ENCODE results near the gene CALHM4.

GRCh38 chr6:116524236-116524635, 29.3 kb upstream of the CALHM4 start:
- TF ChIP-seq CTCF (IDR thresholded peaks at IDR 0.05) (no peak), EP300 (IDR thresholded peaks at IDR 0.05) (no peak), POLR2A (IDR thresholded peaks at IDR 0.05) (no peak), POLR2AphosphoS5 (IDR thresholded peaks at IDR 0.05) (no peak)

All from gastroesophageal sphincter (tissue), 3 donors.